ENCODE data around the gene LRRC46.

LRRC46 gene

DNA sequence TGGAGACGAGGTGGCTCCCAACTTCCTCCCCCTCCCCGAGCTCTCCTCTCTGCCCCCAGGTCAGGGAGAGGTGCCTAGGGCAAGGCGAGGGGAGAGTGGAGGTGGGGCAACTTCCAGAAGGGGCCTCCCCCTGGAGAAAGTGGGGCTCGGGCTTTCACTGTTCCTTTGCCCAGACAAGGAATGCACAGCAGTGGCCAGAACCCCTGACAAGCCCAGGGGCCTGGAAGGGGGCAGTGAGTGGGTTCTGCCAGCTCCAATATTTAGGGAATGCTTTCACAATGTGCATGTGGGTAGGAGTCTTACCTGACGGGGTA, 52.9 kb downstream of the LRRC46 start:
- H3K4me3 ChIP-seq (ENCODE audit: low read depth, low read length), result no peak overlapping the region
- TF ChIP-seq CTCF (IDR thresholded peaks at IDR 0.05; ENCODE audit: borderline replicate concordance, insufficient read depth, low read depth, low read length), result no peak

- no peak for TF ChIP-seq CTCF (IDR thresholded peaks at IDR 0.05; ENCODE audit: borderline replicate concordance, insufficient read depth, low read depth, low read length)
- H3K4me3 ChIP-seq (ENCODE audit: low read depth, low read length), result no peak overlapping the region
These were observed 53.6 kb downstream of the LRRC46 start for GRCh38 chr17:47884905-47885730.
